GM19372 (cell line): Measurements from ENCODE around the gene SLC25A21.

Experiments used
- ATAC-seq: cut with Tn5 transposase; IDR thresholded peaks from one replicate; pipeline ENCODE4 v1.9.1; 2021; ENCODE audit warnings: mild to moderate bottlenecking, low read depth, moderate library complexity; ENCODE audit not compliant: unreplicated experiment

The SLC25A21 gene

DNA sequence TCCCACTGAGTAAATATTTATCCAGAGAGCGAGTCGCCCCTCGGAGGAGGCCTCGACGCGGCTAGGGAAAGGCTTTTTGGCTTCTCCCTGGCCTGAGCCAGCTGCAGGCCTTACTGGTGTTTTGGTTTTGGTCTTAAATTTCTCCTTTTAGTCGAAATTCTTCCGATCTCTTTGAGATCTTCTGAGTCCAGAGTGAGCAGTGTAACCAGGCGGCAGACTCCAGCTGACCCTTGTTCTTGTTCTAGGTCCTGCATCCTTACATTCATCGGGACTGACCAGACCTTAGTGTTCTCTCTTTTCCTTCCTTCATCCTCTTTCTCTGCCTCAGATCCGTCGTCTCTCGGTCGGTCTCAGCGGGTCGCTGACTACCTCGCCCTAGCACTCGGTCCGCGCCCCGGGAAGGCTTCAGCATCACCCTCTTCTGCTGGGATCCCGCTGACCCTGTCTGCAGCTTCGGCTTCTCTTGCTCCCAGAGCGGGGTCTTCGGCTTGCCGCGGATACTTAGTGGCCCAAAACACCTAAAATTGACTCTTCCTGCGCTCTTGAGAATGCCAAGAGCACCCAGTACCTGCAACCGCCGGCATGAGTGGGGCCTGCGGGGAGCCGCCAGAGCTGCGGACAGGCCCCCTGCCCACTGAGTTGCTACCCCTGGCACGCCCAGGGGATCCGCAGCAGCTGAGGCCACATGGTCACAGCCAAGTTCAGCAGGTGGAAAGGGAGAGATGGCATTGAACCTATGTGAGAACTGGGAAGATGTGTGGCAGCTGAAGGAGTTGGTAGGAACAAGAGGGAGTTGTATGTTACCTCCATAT lies 513.2 kb downstream of the SLC25A21 start:
- ATAC-seq = no peak

DNA sequence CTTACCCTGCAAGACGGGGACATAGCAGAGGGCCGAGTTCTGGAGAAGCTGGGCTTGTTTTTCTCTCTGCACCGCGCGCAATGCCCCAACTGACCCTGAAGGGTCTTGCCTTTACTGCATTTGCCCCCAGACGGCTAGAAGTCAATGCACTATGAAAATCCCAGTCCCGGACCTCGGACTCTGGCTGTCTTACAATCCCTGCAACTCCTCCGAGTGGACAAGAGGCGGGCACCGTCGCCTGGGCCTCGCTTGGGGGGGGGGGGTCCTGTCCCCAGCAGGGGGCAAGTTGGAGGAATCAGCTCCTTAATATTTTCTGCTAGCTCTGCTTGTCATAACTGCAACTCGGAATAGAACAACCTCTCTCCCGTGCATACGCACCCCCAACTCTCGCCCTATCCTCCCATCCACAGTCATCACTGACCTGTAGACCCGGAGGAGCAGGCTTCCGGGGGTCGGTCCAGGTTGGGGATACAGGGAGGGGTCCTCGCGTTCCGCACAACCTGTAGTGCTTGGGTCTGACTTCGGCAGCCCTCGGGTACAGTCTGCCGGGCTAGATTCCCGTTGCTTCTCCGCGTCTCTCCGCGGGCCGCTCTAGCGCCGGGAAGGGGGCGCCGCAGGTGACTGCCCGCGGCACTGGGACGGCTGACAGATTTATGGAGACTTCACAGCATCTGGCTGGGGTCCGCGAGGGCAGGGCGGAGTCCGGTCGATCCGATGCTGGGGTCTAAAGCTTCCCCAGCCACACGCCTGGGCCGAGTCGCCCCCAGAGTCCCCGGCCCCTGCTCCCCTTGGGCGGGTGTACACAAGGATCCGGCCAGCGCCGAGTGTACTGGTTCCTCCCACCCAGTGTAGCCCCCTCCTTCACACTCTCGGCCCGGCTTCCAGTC lies 514.0 kb downstream of the SLC25A21 start:
- ATAC-seq = no peak

DNA sequence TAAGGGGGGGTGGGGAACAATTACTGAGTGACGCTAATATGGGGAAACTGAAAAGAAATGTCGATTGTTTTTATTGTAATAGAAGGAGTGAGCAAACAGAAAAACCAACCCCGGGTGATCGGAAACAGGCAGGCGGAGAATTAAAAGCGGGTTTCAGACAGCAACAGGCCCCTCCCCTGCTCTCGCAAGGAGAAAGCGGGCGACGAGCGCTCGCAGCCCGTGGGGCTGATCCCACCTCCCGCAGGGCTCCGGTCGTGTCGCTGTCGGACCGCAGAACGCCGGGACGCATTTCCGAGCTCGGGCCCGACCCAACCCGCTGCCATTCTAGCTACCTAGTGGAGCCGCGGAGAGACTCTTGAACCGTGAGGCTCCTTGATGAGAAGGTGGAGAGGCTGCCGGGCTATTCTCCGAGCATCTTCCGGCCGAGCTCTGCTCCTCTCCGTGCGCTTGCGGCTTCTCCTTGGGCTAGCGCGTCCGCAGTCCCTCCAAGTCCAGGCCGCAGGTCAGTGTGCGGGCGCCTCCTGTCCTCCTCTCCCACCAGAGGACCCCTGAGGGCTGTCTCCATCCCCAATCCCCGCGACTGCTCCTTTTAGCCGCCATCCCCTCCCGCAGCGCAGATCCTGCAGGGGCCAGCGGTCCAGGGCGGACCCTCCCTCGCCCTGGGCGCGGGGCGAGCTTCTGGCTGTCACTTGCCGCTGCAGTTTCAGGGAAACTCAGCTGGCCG lies 514.8 kb downstream of the SLC25A21 start:
- ATAC-seq = no peak

DNA sequence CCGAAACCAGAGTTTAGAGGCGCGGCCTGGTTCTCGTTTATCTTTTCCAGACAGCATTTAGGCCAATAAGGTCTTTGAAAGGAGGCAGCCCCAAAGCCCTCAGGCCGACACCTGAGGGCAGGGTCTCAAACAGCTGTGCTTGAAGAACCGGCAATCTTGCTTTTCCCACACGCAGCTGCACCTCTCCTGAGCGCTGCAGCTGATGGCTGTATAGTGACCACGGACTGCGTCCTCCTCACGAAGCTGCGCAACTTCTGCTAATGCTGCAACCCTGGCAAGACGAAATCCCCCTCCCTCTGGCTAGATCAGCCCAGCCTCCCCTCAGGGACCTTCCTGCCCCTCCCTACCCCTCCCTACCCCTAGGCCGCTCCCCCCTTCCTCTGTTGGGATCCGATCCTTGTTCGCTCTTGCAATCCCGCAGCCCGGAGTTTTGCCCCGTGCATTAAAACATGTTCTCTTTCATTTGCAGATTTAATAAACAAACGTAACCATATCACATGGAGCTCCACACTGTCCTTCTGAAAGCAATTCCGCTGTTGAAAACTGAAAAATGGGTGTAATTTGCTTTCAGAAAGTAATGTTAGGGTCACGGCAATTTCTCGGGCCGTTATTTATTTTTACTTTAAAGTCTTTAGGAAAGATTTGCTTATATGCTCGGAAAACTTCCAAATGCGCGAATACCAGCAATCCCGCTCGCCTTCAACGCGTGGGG lies 515.6 kb downstream of the SLC25A21 start:
- ATAC-seq = no peak

DNA sequence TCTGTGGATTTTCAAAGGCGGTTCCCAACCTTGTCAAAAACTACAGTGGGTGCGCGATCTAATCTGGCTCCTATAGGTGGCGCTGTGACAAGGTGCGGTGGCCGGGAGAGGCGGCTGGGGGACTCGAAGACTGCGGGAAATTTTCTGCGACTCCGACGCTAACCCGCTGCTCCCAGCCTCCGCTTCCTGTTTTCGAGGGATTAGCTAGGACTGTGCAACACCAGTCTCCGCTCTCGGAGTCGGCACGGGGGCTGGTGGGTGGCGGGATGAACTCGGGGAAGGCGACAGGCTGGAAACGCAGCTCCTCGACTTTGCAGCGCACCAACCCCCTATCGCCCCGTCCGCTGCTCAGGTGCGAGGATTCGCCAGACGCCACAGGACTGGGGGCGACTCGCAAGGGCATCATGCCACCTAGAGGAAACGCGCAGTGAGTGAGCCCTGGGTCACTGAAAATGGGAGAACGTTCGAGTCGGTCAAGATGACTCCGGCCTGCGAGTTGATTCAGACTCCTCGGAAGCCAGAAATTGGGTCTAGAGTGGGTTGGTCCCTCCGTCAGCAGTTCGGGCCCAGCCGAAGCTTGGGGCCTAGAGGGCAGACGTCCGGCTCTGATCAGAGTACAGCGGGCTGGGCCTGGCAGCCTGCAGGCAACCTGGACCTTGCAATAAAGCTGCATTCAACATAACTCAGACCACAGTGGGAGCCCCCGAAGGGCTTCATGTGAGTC lies 516.3 kb downstream of the SLC25A21 start:
- ATAC-seq = no peak

DNA sequence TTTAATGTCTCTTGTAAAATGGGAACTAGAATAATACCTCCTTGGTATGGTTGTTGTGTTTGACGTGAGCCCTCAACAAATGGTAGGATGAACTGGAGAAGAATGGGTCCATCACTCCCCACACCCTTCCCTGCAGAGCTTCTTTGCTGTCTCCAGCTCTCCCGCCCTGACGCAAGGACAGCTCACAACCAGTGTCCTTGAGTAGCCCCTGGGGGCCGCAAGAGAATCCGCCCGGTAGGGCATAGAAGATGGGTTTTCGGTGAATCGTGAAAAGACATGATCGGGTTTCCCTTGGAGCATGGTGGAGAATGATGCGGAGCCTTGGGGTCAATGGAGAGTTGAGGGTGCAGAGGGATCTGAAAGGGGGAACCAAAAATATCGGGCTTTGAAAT lies 516.8 kb downstream of the SLC25A21 start:
- ATAC-seq = no peak

DNA sequence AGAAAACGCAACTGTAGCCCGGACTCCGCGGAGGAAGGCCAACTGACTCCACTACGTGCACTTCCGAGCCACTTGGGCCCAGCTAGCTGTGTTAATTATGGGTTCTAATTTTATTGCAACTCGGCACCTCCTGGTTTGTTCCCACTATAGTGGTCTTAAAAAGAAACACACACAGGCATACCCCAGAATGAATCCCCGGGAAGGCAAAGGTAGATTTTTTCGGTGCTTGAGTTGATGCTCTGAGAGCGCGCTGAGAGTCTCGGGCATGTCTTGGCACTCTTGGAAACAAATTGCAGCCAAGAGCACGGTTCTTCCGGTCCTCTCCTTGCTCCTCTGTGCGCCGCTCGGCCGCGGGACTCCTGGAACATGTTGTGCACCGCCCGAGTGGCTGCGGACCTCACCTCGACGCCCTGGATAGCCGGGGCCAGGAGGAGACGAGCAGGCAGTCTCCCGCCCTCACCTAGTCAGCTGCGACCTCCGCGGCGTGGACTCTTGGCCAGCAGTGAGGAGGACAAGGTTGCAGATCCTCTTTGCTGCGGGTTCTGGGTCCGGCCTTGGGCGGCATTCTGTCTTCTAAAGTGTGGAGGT lies 517.5 kb downstream of the SLC25A21 start:
- no peak for ATAC-seq

DNA sequence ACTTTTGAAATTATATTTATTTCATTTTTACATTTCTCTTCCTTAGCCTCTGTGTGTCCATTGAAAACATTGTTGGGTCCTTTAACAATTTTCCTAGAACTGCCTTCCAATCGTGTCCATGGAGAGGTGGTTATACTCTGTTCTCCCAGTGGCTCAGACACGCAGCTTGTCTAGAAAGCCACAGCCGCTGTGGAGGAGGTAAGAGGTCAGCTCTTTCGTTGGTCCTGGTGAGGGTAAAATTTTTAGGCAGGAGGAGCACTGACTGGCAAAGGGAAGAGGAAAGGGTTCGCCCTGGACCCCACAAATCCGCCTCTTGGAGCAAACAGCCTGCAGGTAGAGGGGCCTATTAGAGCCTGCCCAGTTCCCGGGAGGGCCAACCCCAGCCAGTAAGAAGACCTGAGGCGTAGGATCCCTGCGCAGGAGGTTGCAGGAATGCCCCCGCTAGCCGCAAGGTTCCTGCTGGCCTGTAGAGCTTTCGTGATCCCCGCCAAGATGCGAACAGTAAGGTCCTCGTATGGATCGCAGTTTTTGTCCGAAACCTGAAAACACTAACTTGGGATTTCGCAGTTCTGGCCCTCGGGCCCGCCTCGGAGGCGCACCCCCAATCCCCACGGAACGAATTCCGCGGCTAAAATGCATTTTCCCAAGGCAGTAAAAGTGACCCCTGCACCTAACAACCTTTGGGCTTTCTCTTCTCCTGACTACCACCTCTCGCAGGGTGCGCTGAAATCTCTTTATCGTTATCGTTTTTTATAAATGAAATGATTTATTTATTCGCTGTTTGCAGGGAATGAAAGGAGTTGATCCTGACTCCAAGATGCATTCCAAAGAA lies 518.2 kb downstream of the SLC25A21 start:
- no peak for ATAC-seq

DNA sequence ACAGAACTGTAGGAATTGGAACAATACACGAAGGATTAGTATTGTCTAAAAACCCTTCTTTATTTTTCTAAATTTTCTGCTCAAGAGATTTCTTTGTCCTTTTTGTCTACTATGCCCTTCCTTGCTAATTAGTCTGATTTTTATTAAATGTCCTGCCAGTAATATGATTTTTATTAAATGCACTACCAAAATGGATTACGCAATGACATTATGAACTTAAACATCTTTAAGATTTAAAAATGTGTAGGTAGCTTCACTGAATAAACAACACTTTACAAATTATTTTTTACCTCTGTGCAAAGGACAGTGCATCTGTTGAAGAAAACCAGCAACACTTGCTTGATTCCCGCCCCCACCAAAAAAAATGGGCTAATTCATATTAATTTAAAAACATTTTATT lies 519.0 kb downstream of the SLC25A21 start:
- ATAC-seq = no peak

DNA sequence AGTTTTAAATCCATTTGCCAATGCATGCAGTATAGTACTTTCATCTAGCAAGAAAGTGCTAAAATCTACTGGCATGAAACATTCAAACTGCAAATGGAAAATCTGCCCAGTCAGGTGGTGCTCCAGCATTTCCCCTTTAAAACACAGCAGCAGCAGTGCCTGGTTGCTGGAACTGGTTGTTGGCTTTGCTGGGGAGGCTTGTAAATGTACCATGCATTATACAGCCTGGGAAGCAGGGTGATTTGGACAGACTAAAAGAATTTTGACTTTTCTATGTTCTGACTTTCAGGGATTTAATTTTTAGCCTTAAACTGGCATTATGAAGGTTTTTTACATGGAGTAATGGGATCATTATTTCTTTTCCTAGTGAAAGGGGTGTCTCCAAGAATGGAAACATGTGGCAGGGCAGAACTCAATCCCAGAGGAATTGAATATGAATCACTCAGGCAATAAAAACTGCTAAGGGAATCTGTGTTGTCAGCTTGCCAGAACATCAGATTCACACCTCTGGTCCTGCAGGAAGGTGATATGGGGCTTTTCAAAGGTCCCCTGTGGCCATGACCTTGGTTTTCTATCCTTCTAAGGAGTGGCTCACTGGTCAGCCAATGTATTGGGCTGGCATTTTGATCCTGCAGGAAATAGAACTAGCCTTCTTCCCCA lies 519.7 kb downstream of the SLC25A21 start:
- ATAC-seq = no peak

DNA sequence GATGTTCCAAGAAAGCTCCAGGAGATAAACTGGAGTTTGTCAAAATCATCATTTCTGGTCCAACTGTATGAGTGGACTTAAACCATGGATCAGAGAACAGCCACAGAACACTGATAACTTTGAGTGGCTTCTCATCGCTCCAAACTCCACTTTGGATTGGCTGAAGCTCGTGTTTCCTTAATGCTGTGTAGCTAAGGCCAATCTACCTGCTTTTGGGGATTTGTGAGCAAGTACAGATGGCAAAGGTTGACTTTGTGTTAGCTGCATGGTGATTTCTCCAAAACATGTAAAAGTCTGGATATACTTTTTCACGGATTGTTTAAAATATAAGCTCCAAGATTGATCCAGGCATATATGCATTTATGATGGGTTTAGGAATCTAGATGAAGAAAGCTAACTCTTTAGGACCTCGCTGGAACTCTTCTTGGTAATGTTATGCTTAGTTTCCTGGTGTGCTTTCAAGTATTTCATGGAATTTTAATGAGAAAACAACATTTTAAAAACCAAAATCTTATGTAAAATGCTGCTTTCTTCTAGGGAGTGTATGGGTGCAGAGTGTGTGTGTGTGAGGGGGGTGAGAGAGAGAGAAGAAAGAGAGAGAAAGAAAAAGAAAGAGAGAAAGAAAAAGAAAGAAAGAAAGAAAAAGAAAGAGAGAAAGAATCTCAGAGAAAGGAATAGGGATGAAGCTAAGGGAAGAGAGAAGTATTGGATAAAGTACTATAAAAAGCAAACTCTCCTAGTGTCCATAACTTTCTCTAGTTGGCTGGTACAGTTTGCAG lies 522.3 kb downstream of the SLC25A21 start:
- ATAC-seq = no peak

DNA sequence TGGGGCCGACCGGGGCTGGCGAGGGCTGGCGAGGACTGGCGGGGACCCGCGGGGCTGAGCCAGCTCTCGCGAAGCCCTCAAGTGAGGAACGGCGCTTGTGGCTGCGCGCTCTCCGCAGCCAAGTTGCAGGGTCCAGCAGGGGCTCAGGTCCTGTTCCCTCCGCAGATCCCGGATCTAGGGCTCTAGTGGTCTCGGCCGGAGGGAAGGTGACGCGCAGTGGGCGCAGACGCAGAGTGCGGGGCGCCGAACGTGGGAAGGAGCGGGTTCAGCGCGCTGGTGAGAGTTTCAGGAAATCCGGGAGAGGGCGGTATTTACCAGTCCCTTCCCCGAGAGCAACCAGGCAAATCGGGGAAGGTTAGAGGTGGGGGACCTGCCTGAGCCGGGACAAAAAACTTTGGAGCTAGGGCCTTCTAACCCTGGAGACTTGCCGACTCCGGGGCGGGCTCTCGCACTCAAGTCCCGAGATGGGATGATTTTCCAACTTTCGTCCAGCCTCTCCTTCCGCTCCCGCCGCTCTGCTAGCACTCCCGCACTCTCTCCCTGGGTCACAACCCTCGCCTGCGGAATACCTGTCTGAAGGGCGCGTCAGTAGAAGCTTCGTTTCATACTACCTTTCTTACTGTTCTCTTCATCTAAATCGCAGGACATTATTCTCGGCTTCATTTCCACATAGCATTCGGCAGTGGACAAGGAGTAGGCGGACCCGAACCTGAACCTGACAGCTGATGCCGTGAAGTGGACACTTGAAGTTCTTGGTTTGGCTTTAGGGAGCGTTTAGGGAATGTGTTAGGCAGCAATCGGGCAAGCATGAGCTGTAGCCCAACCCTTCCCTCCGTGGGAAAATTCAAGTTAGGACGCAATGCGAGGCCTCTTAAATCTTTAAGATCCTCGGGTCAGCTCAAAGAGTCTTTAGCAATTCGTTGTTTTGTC lies 524.3 kb downstream of the SLC25A21 start:
- ATAC-seq = no peak

DNA sequence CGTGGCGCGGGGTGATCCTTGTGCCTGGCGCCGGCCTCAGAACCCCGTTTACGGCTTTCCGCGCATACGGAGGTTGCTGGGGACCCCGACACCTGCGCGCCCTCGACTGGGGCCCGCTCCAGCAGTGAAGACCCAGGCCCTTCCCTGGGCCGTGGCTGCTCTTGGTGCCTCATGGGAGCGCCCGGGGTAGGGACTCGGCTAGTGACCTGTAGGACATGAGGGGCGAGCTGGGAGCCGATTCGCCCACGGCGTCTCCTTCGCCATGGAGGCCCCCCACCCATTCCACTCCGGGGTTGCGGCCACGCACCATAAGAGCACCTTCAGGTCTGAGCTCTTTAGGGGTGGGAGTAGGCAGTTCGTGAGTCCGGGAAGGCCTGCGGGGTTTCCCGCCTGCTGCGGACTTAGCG lies 525.0 kb downstream of the SLC25A21 start:
- no peak for ATAC-seq

DNA sequence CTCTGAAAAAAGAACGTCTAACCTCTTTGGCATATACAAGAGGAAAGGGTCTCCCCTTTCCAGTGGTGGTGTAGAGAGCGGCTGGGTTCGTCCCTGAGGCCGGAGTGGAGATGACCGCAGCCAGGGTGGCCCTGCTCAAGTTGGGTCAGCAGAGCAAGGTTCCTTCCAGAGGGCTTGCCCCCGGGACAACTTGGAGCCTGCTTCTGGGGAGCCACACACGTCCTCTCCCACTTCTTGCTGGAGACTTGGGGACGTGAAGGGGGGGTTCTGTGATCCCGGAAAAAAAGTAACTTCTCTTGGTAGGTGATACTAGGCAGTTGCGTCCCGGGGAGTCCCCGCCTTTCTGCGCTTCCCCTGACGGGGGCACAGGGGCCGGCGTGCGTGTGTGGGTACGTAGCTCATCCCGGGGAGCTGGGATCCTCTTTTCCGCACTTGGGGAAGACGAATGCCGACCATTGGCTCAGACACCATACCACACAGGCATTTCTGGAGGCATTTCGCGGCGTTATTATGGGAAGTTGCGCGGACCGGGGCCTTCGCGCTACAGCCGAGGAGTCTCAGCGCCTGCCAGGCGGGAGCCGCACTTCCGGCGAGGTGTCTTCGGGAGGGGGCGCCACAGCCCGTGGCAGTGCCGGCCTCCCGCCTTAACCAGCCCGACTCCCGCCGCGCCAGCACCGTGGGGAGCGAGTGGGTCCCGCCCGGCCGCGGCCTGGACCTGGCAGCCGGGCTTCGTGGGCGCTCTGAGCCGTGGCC lies 525.6 kb downstream of the SLC25A21 start:
- ATAC-seq = no peak

DNA sequence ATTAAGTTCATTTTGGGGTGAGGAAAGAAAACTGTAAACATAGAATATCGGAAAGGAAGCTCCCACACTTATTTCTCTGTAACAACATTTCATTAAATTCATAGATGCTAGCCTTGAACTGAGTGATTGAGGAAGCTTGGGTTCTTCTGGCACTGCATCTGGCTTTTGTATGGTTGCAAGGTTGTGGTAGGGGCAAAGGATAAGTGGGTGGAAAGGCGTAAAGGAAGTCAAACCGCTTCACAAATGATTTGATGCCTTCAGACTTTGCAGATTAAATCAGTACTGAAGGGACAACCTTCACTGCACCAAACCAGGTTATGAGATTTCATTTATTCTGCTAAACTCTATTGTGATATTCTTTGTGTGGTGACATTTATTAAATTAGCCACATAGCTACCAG lies 538.8 kb downstream of the SLC25A21 start:
- no peak for ATAC-seq
